Eye (tissue), 1 donor: Measurements from ENCODE around the gene PLPPR1.
A peak's percentile ranks its signal among the peaks of the same experiment; 100 is the strongest.
"Not testable (repeated sequence)": the region's sequence is repeated elsewhere in the genome, so short reads cannot be mapped to it uniquely, and the experiment has no call there.

ENCODE experiments used
- DNase-seq: peaks from one replicate; pipeline ENCODE4 v3.0.0-alpha.2; 2015

PLPPR1 gene

DNA sequence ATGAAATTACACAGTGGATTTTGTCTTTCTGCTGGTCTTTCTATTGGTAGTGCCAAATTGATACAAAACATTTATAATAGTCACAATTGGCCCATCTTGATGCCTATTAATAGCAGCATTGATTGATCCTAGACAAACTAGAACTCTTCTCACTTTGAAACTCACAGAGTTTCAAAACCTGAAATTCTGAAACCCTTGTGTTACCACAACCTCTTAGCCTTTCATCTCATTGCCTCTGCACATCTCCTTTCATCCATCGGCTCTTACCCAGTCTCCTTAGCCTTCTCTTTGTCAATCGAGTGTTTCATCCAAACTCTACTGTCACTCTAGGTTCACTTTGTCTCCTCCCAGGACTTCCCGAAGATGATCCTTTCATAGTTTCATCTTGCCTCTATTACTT lies 22.1 kb downstream of the PLPPR1 start:
- DNase-seq = no peak

DNA sequence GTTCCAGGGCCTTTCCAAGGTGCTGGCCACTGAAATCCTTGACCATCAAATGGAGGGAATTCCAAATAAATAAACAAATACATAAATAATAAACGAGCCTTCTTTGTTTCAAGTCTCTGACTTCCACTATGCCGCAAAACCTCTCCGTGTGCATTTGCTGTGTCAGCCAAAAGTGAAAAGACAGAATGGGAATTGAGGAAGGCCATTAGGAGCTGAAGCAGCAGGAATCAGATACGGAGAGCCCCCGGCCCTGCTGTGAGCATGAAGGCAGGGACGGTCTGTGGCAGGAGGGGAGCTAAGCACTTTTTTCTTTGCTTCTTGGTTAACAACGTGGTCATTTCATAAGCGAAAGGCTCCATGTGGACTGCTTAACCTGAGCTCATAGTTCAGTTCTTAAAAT lies 26.1 kb downstream of the PLPPR1 start:
- DNase-seq = peak; percentile 76

DNA sequence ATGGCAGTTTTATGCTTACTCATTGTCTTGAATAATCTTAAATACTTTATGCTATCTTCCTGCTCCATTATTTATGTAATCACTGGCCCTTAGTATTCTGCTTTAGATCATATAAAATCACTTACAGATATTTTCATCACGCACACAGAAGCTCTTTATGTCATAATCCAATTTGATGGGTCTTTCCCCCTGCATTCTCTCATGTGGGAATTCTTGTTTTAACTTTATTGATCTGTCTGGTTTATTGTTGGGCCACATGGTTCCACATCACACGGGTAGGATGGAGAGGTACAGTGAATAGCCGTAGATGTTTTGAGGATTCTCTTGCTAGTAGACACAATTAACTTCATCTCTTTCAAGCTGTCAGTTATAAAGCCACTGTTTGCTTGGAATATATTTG lies 27.0 kb downstream of the PLPPR1 start:
- DNase-seq = peak; percentile 49

DNA sequence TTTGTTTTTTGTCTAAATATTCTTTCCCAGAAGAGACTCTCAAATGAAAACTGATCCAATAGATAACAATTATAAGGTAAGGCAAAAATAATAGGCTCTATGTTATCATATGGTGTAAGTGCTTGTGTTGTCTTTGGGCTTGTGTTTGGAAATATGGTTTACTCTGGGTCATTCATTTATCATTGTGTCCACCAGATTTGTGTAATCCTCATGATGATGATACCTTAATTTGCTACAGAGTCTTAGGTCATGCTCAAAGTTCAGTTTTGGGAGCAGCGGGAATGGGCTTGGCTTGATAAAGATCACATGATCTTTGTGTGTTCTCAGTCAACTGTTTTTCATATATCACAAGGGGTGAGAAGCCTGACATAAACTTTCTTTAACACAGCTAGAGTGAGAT lies 34.2 kb downstream of the PLPPR1 start:
- DNase-seq = no peak

DNA sequence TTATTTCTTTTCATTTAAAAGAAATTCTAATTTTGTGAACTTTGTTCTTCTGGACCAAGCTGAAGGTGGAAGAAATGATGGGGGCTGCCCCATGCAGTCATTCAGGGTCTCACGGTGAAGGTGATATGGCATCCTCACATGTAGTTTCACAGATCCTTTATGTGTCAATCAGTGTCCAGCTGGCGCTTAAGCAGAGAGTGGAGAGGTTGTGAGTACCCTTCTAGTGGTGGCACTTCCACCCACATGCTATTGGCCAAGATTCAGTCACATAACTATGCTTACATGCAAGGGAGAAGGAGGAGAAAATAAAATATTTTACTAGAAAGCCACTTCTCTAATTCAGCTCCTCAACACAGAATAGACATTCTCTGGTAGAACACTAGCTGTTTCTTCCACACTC lies 34.7 kb downstream of the PLPPR1 start:
- no peak for DNase-seq

DNA sequence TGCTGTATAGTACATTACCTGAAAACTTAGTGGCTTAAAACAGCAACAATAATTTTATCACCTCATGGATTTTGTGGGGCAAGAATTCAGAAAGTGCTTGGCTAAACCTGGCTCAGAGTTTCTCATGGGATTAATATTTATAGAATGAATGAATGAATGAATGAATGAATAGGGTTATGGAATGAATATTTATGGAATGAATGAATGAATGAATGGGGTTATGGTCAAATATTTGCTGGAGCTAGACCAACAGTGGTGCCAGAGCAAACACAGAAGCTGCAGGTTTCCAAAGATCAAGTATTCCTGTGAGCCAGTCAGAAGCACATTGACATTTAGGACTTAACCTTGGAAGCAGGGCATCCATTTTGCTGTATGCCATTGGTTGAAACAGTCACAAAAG lies 35.7 kb downstream of the PLPPR1 start:
- DNase-seq = no peak

DNA sequence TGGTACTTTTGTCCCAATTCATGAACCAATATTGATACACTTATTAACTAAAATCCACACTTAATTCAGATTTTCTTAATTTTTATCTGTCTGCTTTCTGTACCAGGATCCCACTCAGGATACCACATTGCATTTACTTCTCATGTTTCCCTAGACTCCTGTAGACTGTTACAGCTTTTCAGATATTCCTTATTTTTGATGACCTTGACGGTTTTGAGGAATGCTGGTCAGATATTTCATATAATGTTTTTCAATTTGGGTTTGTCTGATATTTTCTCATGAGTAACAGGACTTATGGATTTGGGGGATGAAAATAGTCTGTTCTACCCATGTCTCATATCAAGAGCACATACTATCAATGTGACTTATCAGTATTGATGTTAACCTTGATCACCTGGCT lies 37.4 kb downstream of the PLPPR1 start:
- no peak for DNase-seq

DNA sequence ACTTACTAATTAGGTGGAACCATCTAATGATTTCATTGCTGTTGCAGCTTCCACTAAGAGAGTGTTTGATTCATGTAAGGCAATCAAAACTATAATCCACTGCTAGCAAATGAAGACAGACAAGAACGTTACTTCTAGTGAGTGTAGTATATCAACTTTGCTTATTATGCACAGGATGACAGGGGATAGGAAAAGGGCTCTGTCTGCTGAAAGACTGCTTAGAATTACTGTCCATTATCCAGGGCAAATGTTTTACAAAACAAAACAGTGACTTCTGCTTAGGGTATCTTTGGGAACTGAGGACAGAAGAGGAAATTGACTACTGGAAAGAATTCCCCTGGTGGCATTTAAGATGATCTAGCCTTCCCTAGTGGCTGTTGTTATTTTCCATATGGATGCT lies 40.2 kb downstream of the PLPPR1 start:
- no peak for DNase-seq

DNA sequence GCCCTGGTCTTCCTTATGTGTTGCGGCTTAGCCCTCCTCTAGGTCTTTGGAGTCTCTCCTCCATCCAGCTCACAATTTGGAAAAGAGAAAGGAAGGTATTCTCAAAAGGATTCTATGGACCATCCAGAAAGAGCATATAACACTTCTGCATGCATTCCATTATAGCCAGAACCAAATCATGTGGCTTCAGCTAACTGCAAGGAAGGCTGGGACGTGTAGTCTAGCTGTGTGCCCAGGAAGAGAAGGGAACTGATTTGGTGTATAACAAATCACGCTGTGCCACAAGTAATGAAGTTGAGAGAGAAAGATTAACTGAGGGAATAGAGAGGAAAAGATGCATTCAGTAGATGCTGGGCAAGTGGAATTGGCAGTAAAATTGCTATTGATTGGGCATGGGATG lies 43.7 kb downstream of the PLPPR1 start:
- DNase-seq = no peak

DNA sequence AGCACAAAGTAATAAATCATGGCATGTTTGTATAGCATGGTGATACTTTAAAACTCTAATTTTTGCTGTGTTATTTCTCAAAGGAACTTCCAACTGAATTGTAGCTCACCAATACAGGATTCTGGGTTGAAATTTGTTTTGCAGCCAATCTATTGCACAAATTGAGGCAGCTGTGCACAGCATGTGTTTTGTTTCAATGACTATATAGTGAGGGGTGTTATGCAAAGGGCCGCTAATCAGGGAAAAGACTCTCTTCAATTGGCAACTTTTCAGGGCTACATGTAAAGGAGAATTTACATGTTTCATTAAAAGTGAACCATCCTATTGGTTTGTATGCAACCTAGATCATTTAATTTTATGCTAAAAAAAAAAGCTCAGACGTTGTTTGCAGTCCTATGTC lies 44.6 kb downstream of the PLPPR1 start:
- no peak for DNase-seq

DNA sequence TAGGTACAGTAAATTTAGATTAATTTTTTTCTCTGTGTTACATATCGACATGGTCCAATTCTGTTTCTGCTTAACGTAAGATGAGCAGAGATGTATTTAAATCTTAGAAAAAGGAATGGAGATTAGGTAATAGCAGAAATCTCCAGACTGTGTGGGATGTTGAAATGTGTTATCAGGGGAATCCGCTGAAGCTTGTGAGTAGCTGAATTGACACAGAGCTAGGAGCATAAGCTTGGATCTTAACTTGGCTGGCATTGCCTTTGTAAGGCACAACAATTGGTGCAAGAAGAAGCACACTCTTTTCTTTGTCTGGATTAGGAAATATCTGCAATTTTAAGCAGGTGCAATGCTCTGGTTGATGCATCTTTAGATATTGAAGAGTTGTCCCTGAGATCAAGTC lies 53.1 kb downstream of the PLPPR1 start:
- DNase-seq = no peak

DNA sequence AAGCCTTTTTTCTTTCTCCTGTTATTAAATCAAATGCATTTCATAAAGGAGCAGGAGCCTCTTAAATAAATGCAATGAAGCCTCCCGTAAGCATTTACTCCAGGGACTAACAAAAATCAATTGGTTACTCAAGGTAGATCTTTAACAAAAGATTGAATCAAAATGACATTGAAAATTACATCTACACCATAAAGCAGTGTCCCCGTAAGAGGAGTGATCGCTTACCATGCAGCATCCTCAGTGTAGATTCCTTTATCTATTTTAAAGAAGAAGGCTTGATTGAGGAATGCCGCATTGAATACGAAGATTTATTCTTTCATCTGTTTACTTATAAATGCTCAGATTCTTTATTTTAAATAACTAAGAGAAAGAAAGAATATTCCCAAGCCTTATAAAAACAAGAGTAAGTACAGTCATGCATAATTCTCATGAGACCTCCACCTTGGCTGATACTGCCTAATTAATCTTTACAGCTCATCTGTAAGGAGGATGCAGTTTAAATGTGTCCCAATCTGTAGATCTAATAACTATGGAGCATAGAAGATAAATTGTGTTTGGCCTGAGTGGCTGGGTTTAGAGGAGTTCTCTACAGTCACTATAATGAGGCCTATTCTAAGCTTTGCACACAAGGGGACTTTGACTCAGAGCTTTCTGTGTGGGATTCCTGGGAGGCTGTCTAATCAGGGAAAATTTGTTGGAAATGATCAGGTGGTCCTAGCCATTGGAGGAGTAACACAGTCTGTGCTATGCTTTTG lies 55.1 kb downstream of the PLPPR1 start:
- no peak for DNase-seq

DNA sequence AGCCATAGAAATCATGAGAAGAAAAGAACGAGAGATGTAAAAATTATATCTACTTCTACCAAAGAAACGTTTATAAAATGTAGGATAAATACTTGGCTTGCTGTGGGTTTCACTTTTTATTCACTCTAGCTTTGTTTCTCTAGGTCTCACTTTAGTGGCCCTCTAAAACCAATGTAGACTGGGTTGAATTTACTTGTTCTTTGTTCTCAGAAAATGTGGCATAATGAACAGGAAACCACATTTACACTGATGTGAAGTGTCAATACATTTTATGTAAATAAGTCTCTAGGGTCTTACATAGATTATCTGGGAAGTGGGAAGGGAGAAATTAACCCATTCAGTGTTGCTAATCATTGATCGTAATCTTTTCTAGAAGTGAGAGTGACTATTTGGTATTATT lies 58.9 kb downstream of the PLPPR1 start:
- DNase-seq = no peak

DNA sequence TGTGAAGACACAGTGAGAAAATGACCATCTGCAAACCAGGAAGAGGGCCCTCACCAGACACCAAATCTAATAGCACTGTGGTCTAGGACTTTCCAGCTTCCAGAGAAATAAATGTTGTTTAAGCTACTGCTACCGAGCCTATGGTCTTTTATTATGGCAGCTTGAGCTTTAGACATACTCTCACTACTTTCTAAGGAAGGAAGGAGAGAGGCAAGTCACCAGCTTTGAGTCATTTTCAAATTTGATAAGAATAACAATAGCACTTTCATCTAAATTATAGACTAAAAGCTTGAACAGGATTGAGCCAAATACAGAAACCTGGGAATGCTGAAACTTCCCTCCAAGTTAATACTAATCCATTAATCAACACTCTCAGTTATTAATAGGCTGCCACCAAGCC lies 64.4 kb downstream of the PLPPR1 start:
- no peak for DNase-seq

DNA sequence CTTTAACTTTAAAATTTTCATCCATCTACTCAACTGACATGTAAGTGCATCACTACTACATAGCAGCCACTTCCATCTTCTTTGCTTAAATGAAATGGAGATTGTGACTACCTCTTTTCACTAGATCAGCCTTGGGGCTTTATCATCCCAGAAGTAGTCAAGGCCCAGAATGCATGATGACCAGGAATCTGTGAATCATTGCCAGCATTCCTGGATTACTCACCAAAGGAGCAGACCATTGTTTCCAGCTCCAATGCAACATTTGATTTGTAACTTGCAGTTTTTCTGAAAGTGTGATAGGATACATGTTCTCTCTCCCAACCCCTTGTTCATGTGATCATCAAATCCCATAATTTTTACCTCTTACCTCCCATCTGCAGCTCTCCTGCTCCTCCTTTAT lies 65.1 kb downstream of the PLPPR1 start:
- DNase-seq = no peak

DNA sequence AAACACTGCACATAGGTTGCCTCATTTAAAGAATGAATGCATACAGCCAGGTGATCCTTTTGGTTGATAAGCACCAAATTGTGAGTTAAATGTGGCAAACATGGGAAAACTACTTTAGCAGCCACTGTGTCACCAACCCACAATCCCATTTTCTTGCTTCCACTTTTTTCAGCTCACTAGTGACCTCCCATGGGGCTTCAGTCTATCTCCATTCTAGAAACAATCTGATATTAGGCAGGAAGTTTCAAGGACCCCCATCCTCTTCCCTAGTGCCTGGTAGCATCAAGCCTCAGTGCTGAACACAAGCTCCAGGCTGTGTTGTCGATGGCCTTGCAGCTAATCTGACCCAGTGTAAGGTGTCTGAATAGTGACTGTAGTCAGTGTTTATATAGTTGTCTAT lies 66.2 kb downstream of the PLPPR1 start:
- no peak for DNase-seq

DNA sequence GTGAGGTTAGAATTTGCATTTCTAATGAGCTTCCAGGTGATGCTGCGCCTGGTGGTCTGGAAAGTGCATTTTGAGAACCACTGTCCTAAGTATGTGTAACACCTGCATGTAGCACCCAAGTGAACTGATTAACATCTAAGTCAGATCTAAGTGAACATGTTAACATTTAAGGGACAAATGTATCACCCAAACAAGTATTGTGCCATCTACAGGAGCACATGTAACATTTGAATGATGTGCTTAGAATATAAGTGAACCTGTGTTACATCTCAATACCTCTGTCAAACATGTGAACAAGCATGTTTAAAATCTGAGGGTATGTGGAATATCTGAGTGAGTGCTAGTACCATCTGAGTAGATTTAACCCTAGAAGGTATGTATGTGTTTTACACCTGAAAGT lies 68.7 kb downstream of the PLPPR1 start:
- no peak for DNase-seq

DNA sequence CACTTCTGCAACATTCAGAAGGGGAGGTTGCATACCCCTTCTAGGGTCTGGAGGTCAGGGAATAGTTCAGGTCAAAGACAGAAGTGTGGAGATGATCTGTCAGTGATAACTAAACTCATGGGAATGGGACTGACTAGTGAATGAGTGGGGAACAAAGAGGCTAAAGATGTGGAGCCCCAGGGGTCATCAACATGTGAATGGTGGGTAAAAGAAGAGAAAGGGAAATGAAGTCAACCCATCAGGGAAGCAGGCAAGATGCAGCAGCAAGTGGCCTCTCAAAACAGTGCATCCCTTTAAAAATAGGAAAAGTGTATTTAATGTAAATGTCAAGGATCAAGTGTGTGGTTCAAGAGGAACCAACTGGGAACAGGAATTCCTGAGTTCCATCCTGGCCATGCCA lies 69.9 kb downstream of the PLPPR1 start:
- DNase-seq = no peak

DNA sequence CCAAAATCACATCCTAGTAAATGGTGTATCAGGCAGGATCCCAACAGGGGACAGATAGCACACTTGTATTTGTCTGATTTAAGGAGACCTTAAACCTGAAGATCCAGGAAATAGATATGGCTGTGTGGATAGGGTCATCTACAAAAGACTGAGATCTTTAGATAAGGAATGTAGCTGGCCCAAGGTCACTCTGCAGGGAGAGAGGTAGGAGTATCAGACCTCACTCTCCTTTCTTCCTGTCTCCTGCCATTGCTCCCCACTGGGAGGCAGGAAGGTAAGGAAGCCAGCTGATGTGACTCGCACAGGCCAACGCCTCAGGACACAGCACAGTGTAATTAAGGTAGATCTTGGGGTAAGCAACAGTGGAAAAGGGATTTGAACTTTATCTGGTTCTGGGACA lies 85.8 kb downstream of the PLPPR1 start:
- no peak for DNase-seq

DNA sequence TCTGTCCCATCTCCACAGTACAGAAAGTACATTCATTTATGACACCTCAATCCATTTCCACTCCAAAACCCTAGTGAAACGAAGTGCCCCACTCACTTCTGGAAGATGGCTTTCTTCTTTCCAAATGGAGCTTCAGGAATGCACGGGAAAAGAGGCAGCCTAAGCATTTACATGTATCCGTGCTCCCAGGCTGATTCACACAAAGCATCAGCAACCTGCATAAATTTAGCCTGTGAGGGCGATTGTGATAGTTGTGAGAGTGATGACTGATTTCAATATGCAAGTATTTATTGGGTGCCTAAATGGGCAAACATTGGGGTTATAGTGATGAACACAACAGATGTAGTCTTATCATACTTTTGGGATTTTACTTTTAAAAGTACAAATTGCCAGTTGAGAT lies 86.6 kb downstream of the PLPPR1 start:
- DNase-seq = no peak

DNA sequence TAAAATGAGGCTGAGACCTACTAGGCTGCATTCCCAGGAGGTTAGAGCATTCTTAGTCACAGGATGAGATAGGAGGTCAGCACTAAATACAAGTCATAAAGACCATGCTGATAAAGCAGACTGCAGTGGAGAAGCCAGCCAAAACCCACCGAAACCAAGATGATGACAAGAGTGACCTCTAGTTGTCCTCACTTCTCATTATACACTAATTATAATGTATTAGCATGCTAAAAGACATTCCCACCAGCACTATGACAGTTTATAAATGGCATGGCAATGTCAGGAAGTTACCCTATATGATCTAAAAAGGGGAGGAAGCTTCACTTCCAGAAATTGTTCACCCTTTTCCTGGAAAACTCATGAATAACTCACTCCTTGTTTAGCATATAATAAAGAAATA lies 88.6 kb downstream of the PLPPR1 start:
- no peak for DNase-seq

DNA sequence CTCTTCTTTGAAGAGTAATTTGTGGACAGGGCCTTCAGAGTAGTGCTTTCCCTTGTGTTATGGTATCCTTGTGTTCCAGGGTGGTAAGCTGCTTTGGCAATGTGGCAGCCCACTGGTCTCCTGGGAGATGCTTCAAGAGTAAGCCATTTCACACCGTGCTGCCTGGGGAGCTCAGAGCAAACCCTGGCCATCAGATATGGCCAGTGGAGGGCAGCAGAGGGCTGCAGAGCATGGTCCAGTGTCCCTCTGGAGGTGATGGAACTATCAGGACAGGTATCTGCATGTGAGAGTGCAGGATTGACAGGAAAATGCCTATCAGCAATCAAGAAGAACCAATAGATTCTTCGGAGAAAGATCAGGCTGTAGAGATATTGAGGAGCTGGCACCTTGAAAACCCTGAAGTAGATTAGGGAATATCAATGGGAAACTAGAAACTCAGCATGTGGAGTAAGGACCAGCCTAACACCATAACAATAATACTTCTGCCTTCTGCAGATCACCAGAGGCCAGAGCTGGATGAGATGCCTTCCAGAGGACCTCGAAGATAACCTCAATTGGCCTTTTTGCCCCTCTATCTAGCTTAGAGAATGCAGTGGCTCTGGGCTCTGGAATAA lies 90.8 kb downstream of the PLPPR1 start:
- DNase-seq = peak; percentile 75

DNA sequence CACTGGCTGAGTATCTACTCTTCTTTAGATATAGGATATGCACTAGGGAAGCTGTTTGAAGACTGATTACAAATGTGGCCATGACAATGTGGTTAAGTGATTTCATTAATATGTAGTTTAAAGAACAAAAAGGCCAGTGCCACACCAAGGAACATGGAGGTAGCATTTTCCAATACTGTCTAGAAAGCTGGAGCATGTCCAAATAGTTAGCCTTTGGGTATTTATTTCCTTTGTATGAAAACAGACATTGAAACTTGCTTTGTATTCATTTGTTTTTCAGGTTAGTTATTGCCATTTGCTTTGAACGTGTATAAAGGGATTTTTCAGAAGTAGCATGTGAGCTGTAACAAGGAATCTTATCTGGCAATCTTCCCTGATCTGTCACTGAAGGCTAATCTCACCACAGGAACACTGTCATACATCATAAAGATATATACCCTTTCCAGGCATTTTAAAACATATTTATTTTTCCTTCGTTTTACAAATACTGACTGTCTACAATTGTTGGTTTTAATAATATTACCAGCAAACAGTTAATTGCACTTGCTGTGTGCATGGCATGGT lies 93.4 kb downstream of the PLPPR1 start:
- no peak for DNase-seq

DNA sequence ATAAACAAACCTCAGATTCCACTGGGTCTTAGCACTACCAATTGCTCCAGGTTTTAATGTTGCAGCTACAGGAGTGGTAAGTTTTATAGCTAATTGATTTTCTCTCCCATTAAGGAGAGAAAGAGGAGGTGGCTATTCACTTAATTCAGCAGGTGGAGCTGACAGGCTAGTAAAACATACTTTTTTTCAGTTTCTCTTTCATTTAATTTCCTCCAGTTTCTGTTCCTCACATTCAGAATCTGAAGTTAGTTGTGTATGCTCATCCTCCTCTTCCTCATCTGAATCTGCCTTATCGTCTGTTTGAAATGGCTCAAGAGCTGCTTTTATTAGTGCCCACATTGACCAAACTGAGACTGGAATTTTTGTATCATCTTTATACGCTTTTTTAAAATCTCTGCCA lies 98.0 kb downstream of the PLPPR1 start:
- DNase-seq = no peak

DNA sequence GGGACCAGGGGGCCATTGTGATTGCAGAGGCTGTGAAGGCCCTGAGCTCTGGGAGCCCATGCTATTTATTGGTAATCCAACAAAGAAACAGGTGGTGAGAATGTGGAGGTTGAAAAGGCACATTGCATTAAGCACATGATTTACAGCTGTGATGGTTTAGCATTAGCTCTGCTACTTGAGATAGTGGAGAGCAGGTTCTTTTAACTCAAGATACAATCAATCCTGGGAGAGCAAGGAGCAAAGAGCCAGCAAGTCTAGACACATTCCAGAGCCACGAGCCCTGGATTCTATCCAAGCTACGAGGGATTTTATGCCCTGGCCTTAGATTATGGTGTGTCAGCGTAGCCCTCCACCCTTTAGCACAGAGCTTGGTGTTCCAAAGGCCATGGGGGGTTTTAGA lies 98.8 kb downstream of the PLPPR1 start:
- not testable (repeated sequence) for DNase-seq
